SK-N-SH (cell line): ENCODE data around the gene BTG3. TPM values are rescaled to one million over a fixed set of nuclear protein-coding genes. Genes with fewer than 3 reads are reported as not detected.

Source experiments
- CTCF ChIA-PET: fragments of 300-600, 350-600 bp; formaldehyde crosslinking; extraction: SDS; loops from one replicate; lab custom pipeline; 2021; lab: Yijun Ruan, JAX
- POLR2A ChIA-PET: fragments of 350-600 bp; sonication (Branson Sonifier 250); formaldehyde crosslinking; extraction: SDS; loops from one replicate; lab custom pipeline; 2020; ENCODE audit warnings: antibody characterized with exemption, inconsistent platforms; lab: Yijun Ruan, JAX
- DNase-seq: peaks from one replicate; pipeline ENCODE4 v3.0.0; 2012
- H2AFZ ChIP-seq: fragments of 200-600 bp; sonication (generic); 2 replicates; pipeline ENCODE4 v1.8.1; 2016; ENCODE audit warnings: antibody characterized with exemption, mild to moderate bottlenecking, low read depth
- H3F3A ChIP-seq: fragments of 200-600 bp; sonication (generic); replicated peaks from 2 replicates; pipeline ENCODE3; 2016; ENCODE audit warnings: antibody characterized with exemption, mild to moderate bottlenecking; ENCODE audit not compliant: insufficient read depth
- H3K27ac ChIP-seq, 2 experiments: fragments of 200-500 bp in 1 of 2; fragments of 200-600 bp in 1 of 2; sonication (Bioruptor generic) in 1 of 2; sonication (generic), shearing (Covaris generic) in 1 of 2; 2 replicates each; pipeline versions ENCODE4 v1.5.1 to v1.6.1; 2014 to 2016; ENCODE audit warnings: low read depth in 2 of 2, inconsistent platforms in 1 of 2, low read length in 1 of 2, mild to moderate bottlenecking in 1 of 2, mixed read lengths in 1 of 2
- H3K27me3 ChIP-seq: fragments of 200-600 bp; sonication (generic), shearing (Covaris generic); 2 replicates; pipeline ENCODE4 v1.6.1; 2016; ENCODE audit warnings: mixed run types; ENCODE audit not compliant: insufficient read depth
- H3K36me3 ChIP-seq, 2 experiments: fragments of 200-500 bp in 1 of 2; fragments of 200-600 bp in 1 of 2; sonication (Bioruptor generic) in 1 of 2; sonication (generic) in 1 of 2; replicated peaks in 1 of 2; 2 replicates each; pipeline versions ENCODE3 to v1.5.1; 2014 to 2016; ENCODE audit warnings: low read length in 1 of 2, mild to moderate bottlenecking in 1 of 2; ENCODE audit not compliant: insufficient read depth in 2 of 2, control insufficient read depth in 1 of 2
- H3K4me1 ChIP-seq, 2 experiments: fragments of 200-500 bp in 1 of 2; fragments of 200-600 bp in 1 of 2; sonication (Bioruptor generic) in 1 of 2; sonication (generic), shearing (Covaris generic) in 1 of 2; 2 replicates each; pipeline versions ENCODE4 v1.5.1 to v1.6.1; 2014 to 2016; ENCODE audit warnings: low read depth in 1 of 2, low read length in 1 of 2, mixed run types in 1 of 2; ENCODE audit not compliant: insufficient read depth in 2 of 2, control insufficient read depth in 1 of 2
- H3K4me2 ChIP-seq: fragments of 200-600 bp; sonication (generic), shearing (Covaris generic); 2 replicates; pipeline ENCODE4 v1.6.1; 2017; ENCODE audit warnings: mixed run types
- H3K4me3 ChIP-seq, 2 experiments: fragments of 200-500 bp in 1 of 2; fragments of 200-600 bp in 1 of 2; sonication (Bioruptor generic) in 1 of 2; sonication (generic), shearing (Covaris generic) in 1 of 2; 2 replicates each; pipeline versions ENCODE4 v1.5.1 to v1.8.1; 2014 to 2016; ENCODE audit warnings: low read depth in 2 of 2, inconsistent platforms in 1 of 2, low read length in 1 of 2, mild to moderate bottlenecking in 1 of 2, mixed read lengths in 1 of 2, moderate library complexity in 1 of 2
- H3K79me2 ChIP-seq: fragments of 200-600 bp; sonication (generic); 2 replicates; pipeline ENCODE4 v1.8.1; 2017; ENCODE audit warnings: mild to moderate bottlenecking; ENCODE audit not compliant: insufficient read depth
- H3K9ac ChIP-seq: fragments of 200-600 bp; sonication (generic); 2 replicates; pipeline ENCODE4 v1.6.1; 2017; ENCODE audit warnings: mixed run types
- H3K9me2 ChIP-seq: fragments of 200-600 bp; sonication (generic); 2 replicates; pipeline ENCODE4 v1.6.1; 2017; ENCODE audit warnings: mixed run types
- H3K9me3 ChIP-seq: fragments of 200-600 bp; sonication (generic); 2 replicates; pipeline ENCODE4 v1.6.1; 2017; ENCODE audit warnings: mixed run types, mild to moderate bottlenecking, moderate library complexity
- H4K20me1 ChIP-seq: fragments of 200-600 bp; sonication (generic); 2 replicates; pipeline ENCODE4 v1.6.1; 2017; ENCODE audit warnings: mild to moderate bottlenecking, mixed run types; ENCODE audit not compliant: insufficient read depth
- CHD2 ChIP-seq: fragments of 150-350 bp; IDR thresholded peaks from 2 replicates; pipeline ENCODE4 v1.6.1; 2018; ENCODE audit warnings: low read length; ENCODE audit not compliant: partially characterized antibody
- EZH2phosphoT487 ChIP-seq: fragments of 200-600 bp; sonication (generic); IDR thresholded peaks from 2 replicates; pipeline ENCODE4 v1.6.1; 2017; ENCODE audit warnings: low read depth, mixed run types, mild to moderate bottlenecking, antibody characterized with exemption, moderate library complexity, borderline replicate concordance
- FOSL2 ChIP-seq: IDR thresholded peaks from 2 replicates; pipeline ENCODE4 v1.4.0; 2012; ENCODE audit warnings: low read depth, mild to moderate bottlenecking, moderate library complexity, borderline replicate concordance
- FOXJ3 ChIP-seq: sonication (generic); formaldehyde crosslinking; IDR thresholded peaks from 2 replicates; pipeline ENCODE4 v1.5.1; 2020; ENCODE audit warnings: mild to moderate bottlenecking, missing genetic modification reagents
- JUND ChIP-seq: IDR thresholded peaks from 2 replicates; pipeline ENCODE4 v1.4.0; 2012
- MEF2A ChIP-seq: IDR thresholded peaks from 2 replicates; pipeline ENCODE4 v1.4.0; 2012; ENCODE audit warnings: low read depth, borderline replicate concordance
- NRF1 ChIP-seq: IDR thresholded peaks from 2 replicates; pipeline ENCODE4 v1.6.1; 2012; ENCODE audit warnings: low read depth, mild to moderate bottlenecking, low read length
- PBX3 ChIP-seq: IDR thresholded peaks from 2 replicates; pipeline ENCODE4; 2012
- POLR2AphosphoS5 ChIP-seq: IDR thresholded peaks from 2 replicates; pipeline ENCODE4 v1.6.1; 2012; ENCODE audit warnings: low read depth, low read length
- RCOR1 ChIP-seq: fragments of 150-350 bp; IDR thresholded peaks from 2 replicates; pipeline ENCODE4 v1.6.1; 2017; ENCODE audit warnings: antibody characterized with exemption, low read length
- RFX5 ChIP-seq: IDR thresholded peaks from 2 replicates; pipeline ENCODE4 v1.6.1; 2012; ENCODE audit warnings: mild to moderate bottlenecking, improper control_type of control experiment, low read length
- RXRA ChIP-seq: IDR thresholded peaks from 2 replicates; pipeline ENCODE4 v1.4.0; 2012; ENCODE audit warnings: low read depth, mild to moderate bottlenecking, borderline replicate concordance
- SIN3A ChIP-seq: IDR thresholded peaks from 2 replicates; pipeline ENCODE4 v1.6.1; 2012; ENCODE audit warnings: low read depth, mild to moderate bottlenecking, low read length, moderate library complexity, borderline replicate concordance
- SMC3 ChIP-seq: IDR thresholded peaks from 2 replicates; pipeline ENCODE4 v1.6.1; 2012; ENCODE audit warnings: low read depth, low read length, improper control_type of control experiment
- TEAD4 ChIP-seq: IDR thresholded peaks from 2 replicates; pipeline ENCODE4 v1.4.0; 2012; ENCODE audit warnings: mild to moderate bottlenecking, borderline replicate concordance; ENCODE audit not compliant: insufficient read depth
- YY1 ChIP-seq: IDR thresholded peaks from 2 replicates; pipeline ENCODE4 v1.4.0; 2012; ENCODE audit warnings: low read depth, mild to moderate bottlenecking
- ZBTB33 ChIP-seq: IDR thresholded peaks from 2 replicates; pipeline ENCODE4 v1.4.0; 2012; ENCODE audit warnings: low read depth, borderline replicate concordance
- WGBS: methylation state at CpG from one replicate; pipeline ENCODE4 v1.1.6; 2017; ENCODE audit warnings: low lambda C conversion rate; 5-methylcytosine and 5-hydroxymethylcytosine counted together
- polyA plus RNA-seq, 3 experiments: library from polyadenylated mRNA; depleted of rRNA; stranded (reverse); fragments of >200 nt; gene quantifications; 2 replicates each; pipeline ENCODE4 v1.2.3, GENCODE V29; 2012
- TF ChIP-seq, protein P1 (sequence below): fragments of 200-600 bp; sonication (generic); IDR thresholded peaks from 2 replicates; pipeline ENCODE4 v1.6.1; 2017; ENCODE audit warnings: antibody characterized with exemption, mild to moderate bottlenecking, moderate library complexity
- TF ChIP-seq, protein P2 (sequence below): IDR thresholded peaks from 2 replicates; pipeline ENCODE4 v1.4.0; 2012; ENCODE audit warnings: low read depth

Gene BTG3
- polyA plus RNA-seq, 1 of the 3 experiments (the other 2 are of a cell fraction), result 36.7 TPM

DNA sequence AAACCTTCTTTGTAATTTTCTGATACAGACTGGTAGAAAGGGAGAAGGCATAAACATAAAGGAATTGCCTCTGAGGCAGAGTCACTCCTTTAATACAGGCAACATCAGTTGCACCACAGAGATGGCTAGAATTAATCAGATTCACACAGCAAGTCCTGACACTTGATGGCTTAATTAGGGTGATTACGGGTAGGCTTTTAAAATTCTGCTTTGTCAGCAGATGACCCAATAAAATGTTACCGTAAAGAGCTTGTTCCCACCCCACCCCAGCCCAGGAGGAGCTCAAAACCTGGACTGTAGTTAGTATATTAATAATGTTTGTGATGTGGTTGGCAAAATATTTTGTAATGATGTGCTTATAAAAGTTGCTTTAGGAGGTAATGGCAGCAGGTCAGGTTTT is 9.3 kb upstream of the BTG3 start (continued):
- TF ChIP-seq SIN3A, result no peak
- no peak for TF ChIP-seq RXRA
- TF ChIP-seq, protein P1, sequence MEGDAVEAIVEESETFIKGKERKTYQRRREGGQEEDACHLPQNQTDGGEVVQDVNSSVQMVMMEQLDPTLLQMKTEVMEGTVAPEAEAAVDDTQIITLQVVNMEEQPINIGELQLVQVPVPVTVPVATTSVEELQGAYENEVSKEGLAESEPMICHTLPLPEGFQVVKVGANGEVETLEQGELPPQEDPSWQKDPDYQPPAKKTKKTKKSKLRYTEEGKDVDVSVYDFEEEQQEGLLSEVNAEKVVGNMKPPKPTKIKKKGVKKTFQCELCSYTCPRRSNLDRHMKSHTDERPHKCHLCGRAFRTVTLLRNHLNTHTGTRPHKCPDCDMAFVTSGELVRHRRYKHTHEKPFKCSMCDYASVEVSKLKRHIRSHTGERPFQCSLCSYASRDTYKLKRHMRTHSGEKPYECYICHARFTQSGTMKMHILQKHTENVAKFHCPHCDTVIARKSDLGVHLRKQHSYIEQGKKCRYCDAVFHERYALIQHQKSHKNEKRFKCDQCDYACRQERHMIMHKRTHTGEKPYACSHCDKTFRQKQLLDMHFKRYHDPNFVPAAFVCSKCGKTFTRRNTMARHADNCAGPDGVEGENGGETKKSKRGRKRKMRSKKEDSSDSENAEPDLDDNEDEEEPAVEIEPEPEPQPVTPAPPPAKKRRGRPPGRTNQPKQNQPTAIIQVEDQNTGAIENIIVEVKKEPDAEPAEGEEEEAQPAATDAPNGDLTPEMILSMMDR, result no peak
- no peak for TF ChIP-seq TEAD4

DNA sequence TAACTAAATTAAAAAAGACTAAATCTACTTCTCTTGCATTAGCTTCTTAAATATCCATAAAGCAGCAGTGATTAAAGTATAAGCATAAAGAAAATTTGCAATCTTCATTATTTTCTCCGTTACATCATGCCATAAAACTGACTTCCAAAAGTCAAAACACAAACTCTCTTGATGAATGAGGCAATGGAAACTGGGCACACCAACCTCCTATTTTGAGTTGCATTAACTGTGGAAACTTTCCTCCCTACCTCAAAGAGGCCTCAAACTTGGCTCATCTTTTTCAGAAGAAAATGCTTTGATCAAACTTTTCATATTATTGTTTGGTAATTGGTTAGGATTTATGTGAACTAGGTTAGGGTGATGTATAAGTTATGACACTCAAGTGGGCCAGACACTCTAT is 4.1 kb upstream of the BTG3 start:
- Histone ChIP-seq H3K27me3 (no peaks in the 10 kb centered on the region), H3K79me2 (peaks cover 4% of the 10 kb centered on the region), H3K9me2 (no peaks in the 10 kb centered on the region), H3K4me3 (no peak overlapping the region), H3K4me1 (peaks cover 0 to 4% of the 10 kb centered on the region in 2 experiments; a peak in 1 of 4 replicates), H3K9ac (no peak overlapping the region), H3K4me2 (no peak overlapping the region), H3K27ac (no peak overlapping the region), H2AFZ (no peak overlapping the region), H4K20me1 (no peaks in the 10 kb centered on the region), H3K36me3 (no peaks in the 10 kb centered on the region), H3K9me3 (no peaks in the 10 kb centered on the region), H3F3A (peaks cover 11% of the 10 kb centered on the region)
- ChIA-PET CTCF (no interaction called here), POLR2A (no interaction called here)
- TF ChIP-seq CHD2 (no peak), EZH2phosphoT487 (no peak), NRF1 (no peak)
- TF ChIP-seq, protein P1, result no peak
- TF ChIP-seq, protein P2, sequence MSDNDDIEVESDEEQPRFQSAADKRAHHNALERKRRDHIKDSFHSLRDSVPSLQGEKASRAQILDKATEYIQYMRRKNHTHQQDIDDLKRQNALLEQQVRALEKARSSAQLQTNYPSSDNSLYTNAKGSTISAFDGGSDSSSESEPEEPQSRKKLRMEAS, result no peak
- WGBS, result 85% methylated on average over 1 of the region's 1 CpG
- DNase-seq, result no peak

DNA sequence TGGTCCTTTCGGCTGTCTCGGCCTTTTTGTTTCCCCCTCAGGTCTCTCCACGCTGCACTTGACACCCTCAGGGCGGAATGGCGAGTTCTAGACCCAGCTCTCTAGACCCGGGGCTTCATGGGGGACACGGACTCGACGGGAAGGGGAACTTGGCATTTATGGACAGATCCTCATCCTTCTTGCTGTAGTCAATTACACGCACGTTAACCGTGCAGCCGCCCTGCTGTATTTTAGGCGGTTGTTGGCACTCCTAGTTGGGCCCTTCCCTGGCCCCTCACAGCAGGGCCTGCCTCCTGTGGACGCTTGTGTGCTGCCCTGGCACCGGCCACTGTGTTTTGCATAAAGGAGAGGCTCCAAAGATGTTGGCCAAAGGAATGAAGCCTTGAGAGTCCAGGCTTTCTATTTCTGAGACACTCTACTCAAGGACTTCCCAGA is 558 bp upstream of the BTG3 start:
- Histone ChIP-seq H3K4me2 (peak overlapping the region; percentile 85), H3K4me1 (peaks cover 0 to 6% of the 10 kb centered on the region in 2 experiments; a peak in 2 of 4 replicates), H3K79me2 (peaks cover 40% of the 10 kb centered on the region), H3K4me3 (peak overlapping the region; percentile 91; a peak in 3 of 4 replicates), H3K36me3 (no peaks in the 10 kb centered on the region), H4K20me1 (no peaks in the 10 kb centered on the region), H3F3A (peaks cover 16% of the 10 kb centered on the region), H3K27ac (no peak overlapping the region; a peak in 1 of 4 replicates), H3K9me2 (no peaks in the 10 kb centered on the region), H3K9me3 (no peaks in the 10 kb centered on the region), H3K9ac (peak overlapping the region; percentile 89; the same call in 1 of the 2 replicates), H3K27me3 (no peaks in the 10 kb centered on the region), H2AFZ (peak overlapping the region; percentile 99)
- POLR2A ChIA-PET, result no interaction called here
- no peak for DNase-seq
- CTCF ChIA-PET, result no interaction called here
- TF ChIP-seq POLR2AphosphoS5 (no peak), ZBTB33 (no peak), MEF2A (no peak), SMC3 (no peak), FOXJ3 (no peak), RFX5 (no peak), JUND (no peak), FOSL2 (no peak), RCOR1 (no peak), YY1 (no peak), PBX3 (no peak)
- WGBS, result 59% methylated on average over 12 of the region's 16 CpGs
